Transverse colon (tissue), 4 donors: ENCODE results near the gene CELSR3. TPM values are rescaled to one million over a fixed set of nuclear protein-coding genes. Genes with fewer than 3 reads are reported as not detected.

Source experiments
- DNase-seq: peaks from one replicate; pipeline ENCODE4 v3.0.0-alpha.2; 2019
- H3K27ac ChIP-seq, 4 donors: fragments of 200-600 bp; sonication (generic); 2 replicates each; pipeline ENCODE4 v1.5.1; 2016 to 2018; ENCODE audit warnings: inconsistent platforms in 4 of 4
- H3K27me3 ChIP-seq: fragments of 200-600 bp; sonication (generic); 2 replicates; pipeline ENCODE4 v1.5.1; 2017; ENCODE audit warnings: inconsistent platforms
- H3K36me3 ChIP-seq, 4 donors: fragments of 200-600 bp; sonication (generic); 2 replicates each; pipeline ENCODE4 v1.5.1; 2017 to 2019; ENCODE audit warnings: inconsistent platforms in 4 of 4
- H3K4me1 ChIP-seq, 4 donors: fragments of 200-600 bp; sonication (generic); 2 replicates each; pipeline ENCODE4 v1.5.1; 2017 to 2020; ENCODE audit warnings: inconsistent platforms in 4 of 4
- H3K4me3 ChIP-seq, 4 donors: fragments of 200-600 bp; sonication (generic); 1 replicate in 1 of 4; 2 replicates in 3 of 4; pipeline versions ENCODE4 v1.5.1 to v1.6.1; 2017 to 2019; ENCODE audit warnings: inconsistent platforms in 4 of 4
- H3K9me3 ChIP-seq, 2 donors: fragments of 200-600 bp; sonication (generic); 2 replicates each; pipeline ENCODE4 v1.5.1; 2017 to 2019; ENCODE audit warnings: inconsistent platforms in 2 of 2
- EP300 ChIP-seq: sonication (generic); formaldehyde crosslinking; IDR thresholded peaks from one replicate; pipeline ENCODE4 v1.6.1; 2017; ENCODE audit warnings: antibody characterized with exemption, low read depth
- POLR2A ChIP-seq: fragments of 450-650 bp; IDR thresholded peaks from one replicate; pipeline ENCODE4 v1.6.1; 2016; ENCODE audit warnings: antibody characterized with exemption, mild to moderate bottlenecking, moderate library complexity
- POLR2AphosphoS5 ChIP-seq, 3 donors: sonication (generic); formaldehyde crosslinking; IDR thresholded peaks; one replicate each; pipeline ENCODE4 v1.6.1; 2016; ENCODE audit warnings: antibody characterized with exemption in 3 of 3
- WGBS, 2 donors: methylation state at CpG; one replicate each; pipeline ENCODE4 v1.1.5; 2018; ENCODE audit warnings: low coverage in 1 of 2; 5-methylcytosine and 5-hydroxymethylcytosine counted together
- in situ Hi-C, 4 donors: fragments of 200-750 bp; cut with MboI; loops; one replicate each; pipeline versions ENCODE4 v1.15.0 to v1.15.1; 2017; ENCODE audit warnings: low sequenced_read_pairs in 3 of 4, low pct_ligation_motif_present in 1 of 4, low pct_unique_long_range_greater_than_20kb in 1 of 4
- intact Hi-C: fragments of 100-400 bp; cut with DNase I; formaldehyde crosslinking; loops from one replicate; pipeline ENCODE4 v1.15.1; 2023; ENCODE audit warnings: low total_unique reads
- small RNA-seq, 4 donors: library from RNA; depleted of rRNA; stranded (forward); fragments of <200 nt; gene quantifications; one replicate each; pipeline ENCODE3, GENCODE V24; 2016
- total RNA-seq, 4 donors: library from RNA; depleted of rRNA; stranded (reverse); fragments of >200 nt; gene quantifications; one replicate each; pipeline ENCODE4 v1.1.0, GENCODE V29; 2016
- TF ChIP-seq, protein P1 (sequence below), 5 experiments: fragments of 200-600 bp in 3 of 5; fragments of 450-650 bp in 2 of 5; sonication (generic) in 3 of 5; IDR thresholded peaks; 1 replicate in 2 of 5; 2 replicates in 3 of 5; pipeline ENCODE4 v1.5.1; 2016 to 2017; ENCODE audit warnings: antibody characterized with exemption in 5 of 5, inconsistent platforms in 3 of 5, mild to moderate bottlenecking in 2 of 5, moderate library complexity in 1 of 5

Gene CELSR3
- total RNA-seq, 4 donors from 2014 or later: 1.2 to 15.0 (median 3.9) TPM

DNA sequence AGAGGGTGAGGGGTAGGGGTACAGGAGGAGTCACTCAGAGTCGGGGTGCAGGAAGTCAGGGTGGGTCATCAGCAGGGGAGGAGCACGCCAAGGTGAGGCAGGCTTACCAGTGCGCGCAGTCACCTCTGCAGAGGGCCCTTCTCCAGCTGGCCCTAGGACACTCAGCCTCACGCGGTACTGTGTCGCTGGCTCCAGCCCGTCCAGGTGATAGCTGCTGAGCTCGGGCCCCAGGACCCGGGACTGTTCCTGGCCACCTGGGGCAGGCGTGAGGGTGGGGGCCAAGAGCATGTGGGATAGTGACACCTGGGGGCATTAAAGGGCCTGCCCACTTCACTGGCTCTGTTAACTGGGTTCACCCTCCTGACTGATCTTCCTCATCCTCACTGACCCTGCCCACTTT, 75.0 kb downstream of the CELSR3 start:
- DNase-seq: no peak
- Histone ChIP-seq H3K4me1 (no peaks in the 10 kb centered on the region), H3K36me3 (no peaks in the 10 kb centered on the region)

More for the DNA sequence above, 75.0 kb downstream of the CELSR3 start:
- Histone ChIP-seq H3K4me3 (no peak overlapping the region), H3K9me3 (no peaks in the 10 kb centered on the region), H3K27me3 (no peaks in the 10 kb centered on the region), H3K27ac (no peak overlapping the region)
- TF ChIP-seq POLR2A (no peak), EP300 (no peak), POLR2AphosphoS5 (IDR thresholded peaks at IDR 0.05) (no peak)
- TF ChIP-seq, protein P1, sequence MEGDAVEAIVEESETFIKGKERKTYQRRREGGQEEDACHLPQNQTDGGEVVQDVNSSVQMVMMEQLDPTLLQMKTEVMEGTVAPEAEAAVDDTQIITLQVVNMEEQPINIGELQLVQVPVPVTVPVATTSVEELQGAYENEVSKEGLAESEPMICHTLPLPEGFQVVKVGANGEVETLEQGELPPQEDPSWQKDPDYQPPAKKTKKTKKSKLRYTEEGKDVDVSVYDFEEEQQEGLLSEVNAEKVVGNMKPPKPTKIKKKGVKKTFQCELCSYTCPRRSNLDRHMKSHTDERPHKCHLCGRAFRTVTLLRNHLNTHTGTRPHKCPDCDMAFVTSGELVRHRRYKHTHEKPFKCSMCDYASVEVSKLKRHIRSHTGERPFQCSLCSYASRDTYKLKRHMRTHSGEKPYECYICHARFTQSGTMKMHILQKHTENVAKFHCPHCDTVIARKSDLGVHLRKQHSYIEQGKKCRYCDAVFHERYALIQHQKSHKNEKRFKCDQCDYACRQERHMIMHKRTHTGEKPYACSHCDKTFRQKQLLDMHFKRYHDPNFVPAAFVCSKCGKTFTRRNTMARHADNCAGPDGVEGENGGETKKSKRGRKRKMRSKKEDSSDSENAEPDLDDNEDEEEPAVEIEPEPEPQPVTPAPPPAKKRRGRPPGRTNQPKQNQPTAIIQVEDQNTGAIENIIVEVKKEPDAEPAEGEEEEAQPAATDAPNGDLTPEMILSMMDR (IDR thresholded peaks at IDR 0.05): no peak
- intact Hi-C loops: no loop called here
- WGBS, 2 donors: 79% methylated on average over 11 of the region's 11 CpGs; no CpG with 5 or more reads in 1 of the 2 donors
- in situ Hi-C loops: no loop called here

Small RNA genes within 50 kb of the gene (small RNA-seq; reads per million reads assigned to genes)
- gene AC141002.1: 0 reads per million in 4 donors

Other genes with a start within 250 kb of the CELSR3 start
- gene PLXNB1, start 232.8 kb downstream of the CELSR3 start, total RNA-seq: 100 to 1,000 TPM; 129 to 530 (median 245) TPM
- gene CCDC51, start 222.8 kb downstream of the CELSR3 start, total RNA-seq: 10 to 100 TPM in 2 of 4 donors, 1 to 10 TPM in 2; 2.8 to 14.1 (median 8.2) TPM
- 100 to 1,000 TPM; 115 to 279 (median 192) TPM for gene TMA7, start 222.6 kb downstream of the CELSR3 start, total RNA-seq
- gene ATRIP, start 216.1 kb downstream of the CELSR3 start, total RNA-seq: 1 to 10 TPM; 1.8 to 4.4 (median 2.9) TPM
- gene SHISA5, start 158.7 kb downstream of the CELSR3 start, total RNA-seq: 10 to 100 TPM; 72.9 to 89.4 (median 80.8) TPM
- gene PFKFB4, start 106.1 kb downstream of the CELSR3 start, total RNA-seq: 1 to 10 TPM in 3 of 4 donors, under 1 TPM in 1; 0.37 to 7.9 (median 6.7) TPM
- gene UCN2, start 99.1 kb downstream of the CELSR3 start, total RNA-seq: not detected
- 10 to 100 TPM in 2 of 4 donors, 1 to 10 TPM in 2; 4.8 to 19.1 (median 12.9) TPM for gene COL7A1, start 67.6 kb downstream of the CELSR3 start, total RNA-seq
- gene UQCRC1, start 53.2 kb downstream of the CELSR3 start, total RNA-seq: 100 to 1,000 TPM; 579 to 974 (median 655) TPM
- gene TMEM89, start 41.1 kb downstream of the CELSR3 start, total RNA-seq: 10 to 100 TPM in 1 of 4 donors, not detected in 3; 13.1 TPM
- gene SLC26A6, start 27.4 kb downstream of the CELSR3 start, total RNA-seq: 100 to 1,000 TPM; 134 to 282 (median 193) TPM
- gene NCKIPSD, start 23.0 kb upstream of the CELSR3 start, total RNA-seq: 10 to 100 TPM; 42.3 to 74.6 (median 49.2) TPM
- 100 to 1,000 TPM; 169 to 255 (median 225) TPM for gene IP6K2, start 54.3 kb upstream of the CELSR3 start, total RNA-seq
- 10 to 100 TPM; 20.3 to 59.1 (median 40.8) TPM for gene PRKAR2A, start 185.0 kb upstream of the CELSR3 start, total RNA-seq
- 10 to 100 TPM in 3 of 4 donors, 1 to 10 TPM in 1; 8.4 to 83.8 (median 31.7) TPM for gene SLC25A20, start 236.0 kb upstream of the CELSR3 start, total RNA-seq